Cardiac muscle cell (in vitro differentiated cells and primary cell): ENCODE data around the gene ADAMTSL3. TPM values are rescaled to one million over a fixed set of nuclear protein-coding genes. Genes with fewer than 3 reads are reported as not detected.

Experiments used
- DNase-seq, 2 donors: peaks; one replicate each; pipeline versions ENCODE4 v3.0.0 to v3.0.0-alpha.2; 2010 to 2017; ENCODE audit warnings: low read depth in 1 of 2, low spot score in 1 of 2
- H3K27ac ChIP-seq: fragments of 200-600 bp; sonication (generic); 2 replicates; pipeline ENCODE4 v1.5.1; 2016
- H3K27me3 ChIP-seq: fragments of 200-600 bp; sonication (generic); 2 replicates; pipeline ENCODE4 v1.6.0; 2016; ENCODE audit warnings: control low read depth
- H3K36me3 ChIP-seq: fragments of 200-600 bp; sonication (generic); 2 replicates; pipeline ENCODE4 v1.5.1; 2016; ENCODE audit warnings: control low read depth
- H3K4me1 ChIP-seq: fragments of 200-600 bp; sonication (generic); 2 replicates; pipeline ENCODE4 v1.8.1; 2017; ENCODE audit warnings: low read depth, mild to moderate bottlenecking, mixed run types
- H3K4me3 ChIP-seq: fragments of 200-600 bp; sonication (generic); 2 replicates; pipeline ENCODE4 v1.5.1; 2016; ENCODE audit warnings: mild to moderate bottlenecking
- H3K9me3 ChIP-seq: fragments of 200-600 bp; sonication (generic); 2 replicates; pipeline ENCODE4 v1.5.1; 2017; ENCODE audit warnings: low read depth, mild to moderate bottlenecking, control low read depth
- polyA plus RNA-seq: library from polyadenylated mRNA; unstranded; fragments of >200 nt; fragmentation: Nextera tagmentation; extraction: Ambion mirVana; gene quantifications from 2 replicates; pipeline ENCODE4 v1.2.1, GENCODE V29; 2016
- total RNA-seq: library from RNA; depleted of rRNA; stranded (reverse); fragments of >200 nt; gene quantifications from 2 replicates; pipeline ENCODE4 v1.2.3, GENCODE V29; 2016
- TF ChIP-seq, protein P1 (sequence below): IDR thresholded peaks from 2 replicates; pipeline ENCODE4 v1.5.1; 2012; ENCODE audit warnings: low read depth, mild to moderate bottlenecking, low read length

Gene ADAMTSL3
- total and polyA plus RNA-seq, 2 experiments from 2014 or later = 0.83 to 2.0 TPM

DNA sequence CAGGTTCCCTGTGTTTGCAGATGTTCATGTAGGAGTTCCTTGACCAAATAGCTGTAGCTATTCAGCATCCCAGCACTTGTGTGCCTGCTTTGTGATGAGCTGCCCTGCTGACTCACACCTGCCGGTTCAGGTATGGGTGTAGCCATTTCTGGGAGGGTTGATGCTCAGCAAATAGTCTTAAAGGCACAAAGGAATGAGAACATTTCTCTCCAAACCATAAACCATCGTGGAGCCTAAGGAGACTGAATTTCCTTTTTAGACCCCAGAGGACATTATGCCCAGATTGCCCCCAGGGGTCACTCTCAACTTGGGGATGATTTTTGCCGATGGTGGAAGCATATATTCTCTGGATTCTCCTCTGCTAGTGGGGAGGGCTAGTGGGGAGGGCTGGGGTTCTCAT is 80.6 kb downstream of the ADAMTSL3 start:
- no peaks in the 10 kb centered on the region for H3K4me1 ChIP-seq
- H3K27ac ChIP-seq = no peak overlapping the region
- TF ChIP-seq, protein P1, sequence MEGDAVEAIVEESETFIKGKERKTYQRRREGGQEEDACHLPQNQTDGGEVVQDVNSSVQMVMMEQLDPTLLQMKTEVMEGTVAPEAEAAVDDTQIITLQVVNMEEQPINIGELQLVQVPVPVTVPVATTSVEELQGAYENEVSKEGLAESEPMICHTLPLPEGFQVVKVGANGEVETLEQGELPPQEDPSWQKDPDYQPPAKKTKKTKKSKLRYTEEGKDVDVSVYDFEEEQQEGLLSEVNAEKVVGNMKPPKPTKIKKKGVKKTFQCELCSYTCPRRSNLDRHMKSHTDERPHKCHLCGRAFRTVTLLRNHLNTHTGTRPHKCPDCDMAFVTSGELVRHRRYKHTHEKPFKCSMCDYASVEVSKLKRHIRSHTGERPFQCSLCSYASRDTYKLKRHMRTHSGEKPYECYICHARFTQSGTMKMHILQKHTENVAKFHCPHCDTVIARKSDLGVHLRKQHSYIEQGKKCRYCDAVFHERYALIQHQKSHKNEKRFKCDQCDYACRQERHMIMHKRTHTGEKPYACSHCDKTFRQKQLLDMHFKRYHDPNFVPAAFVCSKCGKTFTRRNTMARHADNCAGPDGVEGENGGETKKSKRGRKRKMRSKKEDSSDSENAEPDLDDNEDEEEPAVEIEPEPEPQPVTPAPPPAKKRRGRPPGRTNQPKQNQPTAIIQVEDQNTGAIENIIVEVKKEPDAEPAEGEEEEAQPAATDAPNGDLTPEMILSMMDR = peak; percentile 40
- no peak overlapping the region for H3K4me3 ChIP-seq
- no peaks in the 10 kb centered on the region for H3K36me3 ChIP-seq
- peak; percentile 5 to 27 for DNase-seq
- H3K27me3 ChIP-seq = no peaks in the 10 kb centered on the region
- H3K9me3 ChIP-seq = no peaks in the 10 kb centered on the region

DNA sequence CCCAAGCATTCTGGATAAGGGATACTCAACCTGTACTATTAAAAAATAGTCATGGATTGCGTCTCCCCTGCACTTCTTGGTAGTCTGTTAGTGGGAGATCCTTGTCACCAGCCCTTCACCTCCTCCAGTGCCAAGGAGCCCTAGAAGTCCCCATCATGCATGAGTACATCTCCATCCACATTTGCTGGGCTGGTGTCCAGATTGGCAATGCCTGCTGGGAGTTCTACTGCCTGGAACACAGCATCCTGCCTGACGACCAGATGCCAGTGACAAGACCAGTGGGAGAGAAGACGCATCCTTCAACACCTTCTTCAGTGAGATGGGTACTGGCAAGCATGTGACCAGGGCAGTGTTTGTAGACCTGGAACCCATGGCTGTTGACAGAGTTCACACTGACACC is 85.7 kb downstream of the ADAMTSL3 start:
- no peaks in the 10 kb centered on the region for H3K9me3 ChIP-seq
- TF ChIP-seq, protein P1 = no peak
- no peaks in the 10 kb centered on the region for H3K36me3 ChIP-seq
- no peak for DNase-seq
- H3K27me3 ChIP-seq = no peaks in the 10 kb centered on the region
- no peak overlapping the region for H3K27ac ChIP-seq
- no peak overlapping the region for H3K4me3 ChIP-seq
- H3K4me1 ChIP-seq = no peaks in the 10 kb centered on the region

- no peaks in the 10 kb centered on the region for H3K27me3 ChIP-seq
- TF ChIP-seq, protein P1 = no peak
Observed at GRCh38 chr15:83745771-83746170, 91.8 kb downstream of the ADAMTSL3 start.

DNA sequence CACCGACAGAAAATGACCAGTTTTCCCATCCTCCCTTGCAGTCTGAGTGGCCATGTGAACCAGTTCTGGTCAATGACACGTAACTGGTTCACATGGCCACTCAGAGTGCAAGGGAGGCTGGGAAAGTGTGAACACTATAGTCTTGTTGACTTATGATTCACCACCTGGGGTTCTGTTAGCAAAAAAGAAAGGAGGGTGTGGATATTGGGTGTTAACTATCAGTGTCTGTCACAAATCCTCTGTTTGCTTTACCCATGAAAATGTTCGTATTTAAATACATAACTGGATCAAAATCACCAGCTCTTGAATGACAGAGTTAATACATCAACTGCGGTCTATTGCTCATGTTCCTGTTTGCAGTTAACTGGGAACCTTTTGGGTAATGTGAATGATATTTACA is 92.3 kb downstream of the ADAMTSL3 start:
- DNase-seq = no peak
- peaks cover 12% of the 10 kb centered on the region for H3K4me1 ChIP-seq
- no peaks in the 10 kb centered on the region for H3K9me3 ChIP-seq
- no peak overlapping the region for H3K4me3 ChIP-seq
- no peaks in the 10 kb centered on the region for H3K36me3 ChIP-seq
- TF ChIP-seq, protein P1 = no peak
- no peak overlapping the region for H3K27ac ChIP-seq
- H3K27me3 ChIP-seq = no peaks in the 10 kb centered on the region

More at GRCh38 chr15:83745771-83746170, 91.8 kb downstream of the ADAMTSL3 start:
- no peak overlapping the region for H3K4me3 ChIP-seq
- H3K9me3 ChIP-seq = no peaks in the 10 kb centered on the region
- peaks cover 12% of the 10 kb centered on the region for H3K4me1 ChIP-seq
- no peak for DNase-seq
- H3K27ac ChIP-seq = no peak overlapping the region
- no peaks in the 10 kb centered on the region for H3K36me3 ChIP-seq

- Histone ChIP-seq H3K4me1 (peaks cover 12% of the 10 kb centered on the region), H3K36me3 (no peaks in the 10 kb centered on the region), H3K27me3 (no peaks in the 10 kb centered on the region), H3K4me3 (no peak overlapping the region), H3K9me3 (no peaks in the 10 kb centered on the region), H3K27ac (peak overlapping the region; percentile 77)
- TF ChIP-seq, protein P1 = peak; percentile 37
- peak in 1 of 2 donors; percentile 84 for DNase-seq
Observed at GRCh38 chr15:83747050-83747717, 93.3 kb downstream of the ADAMTSL3 start.

DNA sequence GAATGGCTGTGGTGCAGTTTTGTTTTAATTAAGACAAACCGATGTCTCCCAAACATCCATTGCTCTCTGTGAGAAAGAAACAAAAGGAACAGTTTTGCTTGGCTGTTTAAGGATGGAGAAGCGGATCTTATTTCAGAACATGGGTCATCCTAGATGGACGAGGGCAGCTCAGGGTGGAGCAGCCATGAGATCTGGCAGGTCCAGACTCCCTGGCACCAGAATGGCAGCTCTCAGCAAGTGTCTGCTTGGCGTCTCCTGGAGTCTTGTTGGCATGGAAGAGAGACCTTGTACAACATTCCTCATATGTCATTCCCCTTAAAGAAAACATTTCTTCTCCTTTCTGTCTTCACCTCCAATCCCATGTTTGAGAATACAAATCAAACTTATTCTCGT is 93.8 kb downstream of the ADAMTSL3 start:
- DNase-seq = no peak
- Histone ChIP-seq H3K9me3 (no peaks in the 10 kb centered on the region), H3K4me1 (peaks cover 12% of the 10 kb centered on the region), H3K27me3 (no peaks in the 10 kb centered on the region), H3K4me3 (no peak overlapping the region), H3K27ac (peak overlapping the region; percentile 77), H3K36me3 (no peaks in the 10 kb centered on the region)
- TF ChIP-seq, protein P1 = no peak
